Measurements from ENCODE around the gene CEP128. TPM values are rescaled to one million over a fixed set of nuclear protein-coding genes. Genes with fewer than 3 reads are reported as not detected.

CEP128 gene
- total RNA-seq, 1 experiment from 2014 or later: 9.5 TPM

- no peak for DNase-seq (ENCODE audit: low read depth)
Measured at GRCh38 chr14:80545935-80546854, 395.3 kb downstream of the CEP128 start.

DNA sequence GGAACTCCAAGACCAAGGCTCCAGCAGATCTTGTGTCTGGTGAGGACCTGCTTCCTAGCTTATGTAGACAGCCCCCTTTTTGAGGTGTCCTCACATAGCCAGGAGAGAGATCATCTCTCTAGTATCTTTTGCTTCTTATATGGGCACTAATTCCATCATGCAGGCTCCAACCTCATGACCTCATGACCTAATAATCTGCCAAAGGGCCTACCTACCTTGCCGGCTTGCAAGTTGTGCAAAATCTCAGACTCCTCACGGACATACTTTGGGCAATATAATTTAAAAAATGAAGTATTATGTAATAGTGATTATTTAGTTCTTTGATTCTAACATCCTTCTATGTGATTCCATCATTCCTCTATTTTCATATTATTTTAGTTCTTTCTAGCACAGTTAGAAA lies 397.2 kb downstream of the CEP128 start:
- no peak for DNase-seq (ENCODE audit: low read depth)

DNA sequence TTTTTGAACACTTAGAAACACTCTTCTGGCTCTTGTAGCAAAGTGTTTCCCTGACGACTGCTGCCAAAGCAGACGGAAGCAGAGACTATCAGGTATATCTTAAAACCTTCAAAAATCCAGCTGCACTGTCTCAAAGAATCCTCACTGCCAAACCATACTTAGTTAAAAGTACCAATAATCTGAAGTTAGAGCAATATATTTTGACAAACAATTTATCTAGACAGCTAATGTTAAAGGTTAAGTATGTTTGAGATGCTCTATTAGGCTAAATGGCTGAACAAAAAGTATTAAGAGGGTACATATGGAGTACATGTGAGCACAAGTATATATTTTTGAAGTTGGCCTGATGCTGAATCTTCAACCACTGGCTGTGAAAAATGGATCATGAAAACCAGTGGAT lies 398.3 kb downstream of the CEP128 start:
- DNase-seq (ENCODE audit: low read depth): no peak

DNA sequence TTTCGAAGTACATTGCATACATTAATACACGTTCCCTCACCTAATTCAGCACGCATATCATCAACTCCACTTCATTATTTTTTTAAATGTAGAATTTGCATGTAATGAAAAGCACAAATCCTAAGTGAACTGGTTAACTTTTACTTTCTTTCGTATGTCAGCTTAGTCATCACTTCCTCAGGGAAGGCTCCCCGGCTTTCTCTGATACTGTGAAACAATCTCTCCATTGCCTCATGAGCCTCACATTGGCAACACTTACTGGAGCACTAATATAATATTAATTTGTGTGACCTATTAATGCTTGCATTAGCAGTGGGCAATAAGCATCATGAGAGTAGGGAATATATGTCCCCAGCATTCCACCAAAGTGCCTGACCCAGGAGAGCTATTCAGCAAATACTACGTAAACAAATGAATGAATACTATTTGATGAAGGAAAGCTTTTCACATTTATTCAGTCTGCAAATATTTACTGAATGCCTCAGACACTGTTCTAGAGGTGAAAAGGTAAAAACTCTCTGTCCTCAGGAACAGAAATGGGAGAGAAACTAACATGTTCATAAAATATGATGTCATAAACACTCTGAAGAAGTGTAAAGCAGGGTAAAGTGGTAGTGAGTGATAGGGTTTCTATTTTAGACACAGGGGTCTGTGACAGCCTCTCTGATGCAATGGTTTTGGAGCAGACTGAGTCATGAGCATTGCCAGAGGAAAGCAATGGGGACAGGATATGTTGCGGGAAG lies 402.7 kb downstream of the CEP128 start:
- no peak for DNase-seq (ENCODE audit: low read depth)

DNA sequence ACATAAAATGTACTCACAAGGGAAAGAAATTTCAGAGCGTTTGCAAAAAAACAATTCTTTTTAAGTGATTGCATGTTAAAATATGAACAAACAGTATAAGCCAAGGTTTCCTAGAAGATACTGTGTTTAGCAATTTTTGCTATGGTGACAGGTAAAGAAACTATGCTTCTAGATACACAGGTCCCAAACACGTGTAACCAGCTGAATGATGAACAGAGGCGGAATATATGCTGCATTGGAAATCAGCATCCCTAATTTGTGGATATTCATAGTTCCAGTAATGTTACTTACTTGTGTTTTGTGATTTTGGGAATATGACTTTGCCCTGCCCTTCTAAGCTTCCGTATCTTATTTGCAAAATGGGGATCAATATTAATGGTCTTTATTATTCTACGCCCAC lies 403.9 kb downstream of the CEP128 start:
- no peak for DNase-seq (ENCODE audit: low read depth)

- DNase-seq (ENCODE audit: low read depth): no peak
Measured at GRCh38 chr14:80536456-80536855, 405.1 kb downstream of the CEP128 start.

DNA sequence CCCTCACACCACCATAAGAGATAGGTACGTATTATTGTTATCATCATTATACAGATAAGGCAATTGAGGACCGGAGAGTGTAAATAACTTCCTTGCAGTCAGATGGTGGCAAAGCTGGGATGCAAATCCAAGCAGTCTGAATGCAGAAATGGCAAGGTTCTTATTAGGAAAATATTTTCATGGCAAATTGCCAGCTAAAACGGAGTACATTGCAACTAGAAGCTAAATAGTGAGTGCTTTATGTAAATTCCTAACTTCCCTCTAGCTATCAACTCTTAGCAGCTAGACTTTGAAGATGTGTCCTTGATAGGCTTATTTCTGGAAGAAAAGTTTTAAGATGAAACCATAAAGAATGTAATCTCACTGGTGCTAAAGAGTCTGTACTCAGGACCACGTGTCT lies 406.4 kb downstream of the CEP128 start:
- DNase-seq (ENCODE audit: low read depth): no peak

- no peak for DNase-seq (ENCODE audit: low read depth)
Measured at GRCh38 chr14:80523518-80524117, 417.9 kb downstream of the CEP128 start.

GRCh38 chr14:80522936-80523335 lies 418.6 kb downstream of the CEP128 start:
- DNase-seq (ENCODE audit: low read depth): no peak

GRCh38 chr14:80522411-80522810 lies 419.1 kb downstream of the CEP128 start:
- no peak for DNase-seq (ENCODE audit: low read depth)

- no peak for DNase-seq (ENCODE audit: low read depth)
Measured at GRCh38 chr14:80521456-80521855, 420.1 kb downstream of the CEP128 start.

GRCh38 chr14:80519002-80519401 lies 422.5 kb downstream of the CEP128 start:
- no peak for DNase-seq (ENCODE audit: low read depth)

DNA sequence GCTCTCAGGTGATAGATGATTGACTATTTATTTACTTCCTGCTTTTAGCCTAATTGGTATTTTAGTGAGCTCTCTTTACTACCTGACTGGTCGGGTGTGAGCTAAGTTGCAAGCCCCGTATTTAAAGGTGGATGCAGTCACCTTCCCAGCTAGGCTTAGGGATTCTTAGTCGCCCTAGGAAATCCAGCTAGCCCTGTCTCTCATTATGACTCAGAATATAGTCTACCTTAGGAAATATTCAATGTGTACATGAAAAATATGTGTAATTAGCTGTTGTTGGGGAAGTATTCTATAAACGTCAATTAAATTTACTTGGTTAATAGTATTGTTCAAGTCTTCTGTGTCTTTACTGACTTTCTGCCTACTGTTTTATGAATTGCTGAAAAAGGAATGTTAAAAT lies 423.4 kb downstream of the CEP128 start:
- DNase-seq (ENCODE audit: low read depth): no peak

- DNase-seq (ENCODE audit: low read depth): no peak
Measured at GRCh38 chr14:80507292-80507869, 434.2 kb downstream of the CEP128 start.

GRCh38 chr14:80504781-80505180 lies 436.8 kb downstream of the CEP128 start:
- no peak for DNase-seq (ENCODE audit: low read depth)

DNA sequence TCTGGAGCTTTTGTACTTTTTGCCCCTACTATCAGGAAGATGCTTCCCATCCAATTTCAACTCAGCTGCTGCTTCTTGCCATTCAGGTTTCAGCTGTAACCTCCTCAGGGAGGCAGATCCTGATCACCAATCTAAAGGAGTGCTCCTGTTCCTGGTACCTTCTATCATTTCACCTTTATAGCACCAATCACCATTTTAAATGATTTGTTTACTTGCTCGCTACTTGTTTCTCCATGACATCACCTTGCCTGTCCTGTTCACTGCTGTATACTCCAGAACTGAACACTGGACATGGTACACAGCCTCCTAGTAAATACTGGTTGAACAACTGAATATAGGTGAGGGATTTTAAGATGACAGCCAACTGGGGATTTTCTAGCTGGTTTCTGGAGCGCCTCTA lies 443.0 kb downstream of the CEP128 start:
- no peak for DNase-seq (ENCODE audit: low read depth)

- no peak for DNase-seq (ENCODE audit: low read depth)
Measured at GRCh38 chr14:80496090-80496489, 445.4 kb downstream of the CEP128 start.

DNA sequence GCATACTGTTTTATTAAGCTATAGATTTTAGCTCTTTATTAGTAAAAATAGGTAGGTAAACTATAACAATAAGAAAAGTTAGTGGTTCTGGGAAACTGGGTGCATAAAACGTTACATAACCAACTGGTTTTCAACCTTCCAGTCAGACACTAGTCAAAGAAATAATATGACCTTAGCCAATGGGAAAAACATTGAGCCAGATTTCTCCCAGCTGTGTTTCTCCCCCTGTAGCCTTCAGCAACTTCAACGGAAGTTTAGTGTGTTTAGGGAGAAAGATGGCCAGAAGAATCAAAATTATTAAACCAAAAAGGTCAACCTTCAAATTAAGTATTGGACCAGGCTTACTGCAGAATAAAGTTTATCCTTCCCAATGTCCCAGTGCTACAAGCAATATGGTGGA lies 446.8 kb downstream of the CEP128 start:
- no peak for DNase-seq (ENCODE audit: low read depth)

- DNase-seq (ENCODE audit: low read depth): no peak
Measured at GRCh38 chr14:80493620-80494019, 447.9 kb downstream of the CEP128 start.

DNA sequence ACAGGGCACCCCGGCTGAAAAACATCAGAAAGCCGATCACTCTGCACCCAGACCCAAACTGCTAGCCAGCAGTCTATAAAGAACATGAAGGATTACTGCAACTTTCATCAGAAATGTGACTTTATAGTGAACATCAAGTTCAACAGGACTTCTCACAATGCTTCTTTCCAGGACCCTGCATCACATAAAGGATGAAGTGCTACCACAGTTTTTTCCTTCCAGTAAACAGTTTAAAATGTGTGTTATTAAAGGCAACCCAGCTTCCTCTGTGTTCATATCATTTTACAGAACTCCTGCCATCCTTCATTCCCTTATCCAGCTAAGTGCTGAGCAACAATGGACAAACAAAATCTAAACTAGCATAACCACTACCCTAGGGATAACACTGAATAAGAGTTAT lies 449.9 kb downstream of the CEP128 start:
- no peak for DNase-seq (ENCODE audit: low read depth)

DNA sequence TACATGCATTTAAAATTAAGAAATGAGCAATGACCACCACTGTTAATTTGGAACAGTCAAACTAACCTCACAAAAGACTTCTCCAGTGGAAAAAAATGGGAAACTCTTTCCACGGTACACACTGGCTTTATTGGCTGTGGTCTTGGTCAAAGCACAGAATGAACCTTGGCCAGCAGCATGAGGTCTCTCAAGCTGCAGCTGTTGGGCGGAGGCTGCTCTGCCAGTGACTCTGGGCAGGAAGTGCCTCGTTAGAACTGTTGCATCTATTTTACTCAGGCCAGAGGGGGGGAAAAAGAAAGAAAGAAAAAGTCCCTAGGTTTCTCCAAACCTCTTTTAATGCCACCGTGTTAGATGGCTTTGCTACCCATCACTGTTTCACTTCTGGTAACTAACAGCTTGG lies 450.4 kb downstream of the CEP128 start:
- peak; percentile 13 for DNase-seq (ENCODE audit: low read depth)

DNA sequence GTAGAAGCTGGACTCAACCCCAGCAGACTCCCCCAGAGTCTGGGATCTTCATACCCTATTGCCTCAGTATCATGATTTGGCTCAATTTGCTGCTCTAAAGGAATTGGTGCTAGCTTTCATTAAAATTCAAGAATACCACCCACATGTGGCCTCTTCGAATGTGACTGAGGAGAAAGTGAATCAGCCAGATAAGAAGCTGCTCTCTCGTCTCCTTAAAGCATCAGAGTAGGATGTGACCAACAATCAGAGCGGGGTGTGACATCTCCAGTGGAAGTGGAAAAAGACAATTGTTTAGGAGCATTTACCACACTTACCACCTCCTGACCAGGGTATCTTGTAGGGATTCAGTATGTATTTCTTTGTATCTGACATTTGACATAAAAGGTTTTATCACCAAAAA lies 452.0 kb downstream of the CEP128 start:
- DNase-seq (ENCODE audit: low read depth): no peak

All from Daoy (cell line).